SIG-M5 (cell line): Measurements from ENCODE around the gene RNFT2.
"Not testable (repeated sequence)": the region's sequence is repeated elsewhere in the genome, so short reads cannot be mapped to it uniquely, and the experiment has no call there.

Experiments used
- DNase-seq: peaks from one replicate; lab custom pipeline; 2025; lab: John Stamatoyannopoulos, UW

RNFT2 gene

GRCh38 chr12:116797885-116798284 lies 59.8 kb downstream of the RNFT2 start:
- DNase-seq, result no peak

GRCh38 chr12:116798719-116799118 lies 60.6 kb downstream of the RNFT2 start:
- no peak for DNase-seq

- DNase-seq, result no peak
Observed at GRCh38 chr12:116799955-116800354, 61.8 kb downstream of the RNFT2 start.

GRCh38 chr12:116800918-116801317 lies 62.8 kb downstream of the RNFT2 start:
- DNase-seq, result no peak

- no peak for DNase-seq
Observed at GRCh38 chr12:116802018-116802417, 63.9 kb downstream of the RNFT2 start.

- no peak for DNase-seq
Observed at GRCh38 chr12:116803013-116803736, 65.1 kb downstream of the RNFT2 start.

GRCh38 chr12:116804051-116804450 lies 65.9 kb downstream of the RNFT2 start:
- DNase-seq, result no peak

- DNase-seq, result no peak
Observed at GRCh38 chr12:116806845-116807440, 68.8 kb downstream of the RNFT2 start.

- no peak for DNase-seq
Observed at GRCh38 chr12:116807546-116807945, 69.4 kb downstream of the RNFT2 start.

- no peak for DNase-seq
Observed at GRCh38 chr12:116808113-116809105, 70.3 kb downstream of the RNFT2 start.

GRCh38 chr12:116812238-116812637 lies 74.1 kb downstream of the RNFT2 start:
- no peak for DNase-seq

- DNase-seq, result no peak
Observed at GRCh38 chr12:116813271-116814041, 75.3 kb downstream of the RNFT2 start.

- not testable (repeated sequence) for DNase-seq
Observed at GRCh38 chr12:116814766-116815165, 76.7 kb downstream of the RNFT2 start.

GRCh38 chr12:116818341-116818856 lies 80.3 kb downstream of the RNFT2 start:
- DNase-seq, result no peak

- DNase-seq, result no peak
Observed at GRCh38 chr12:116818948-116819832, 81.1 kb downstream of the RNFT2 start.

GRCh38 chr12:116820064-116820656 lies 82.0 kb downstream of the RNFT2 start:
- no peak for DNase-seq

- DNase-seq, result no peak
Observed at GRCh38 chr12:116821291-116821690, 83.2 kb downstream of the RNFT2 start.

- DNase-seq, result no peak
Observed at GRCh38 chr12:116827432-116827831, 89.3 kb downstream of the RNFT2 start.

- DNase-seq, result no peak
Observed at GRCh38 chr12:116832353-116832752, 94.2 kb downstream of the RNFT2 start.

GRCh38 chr12:116833474-116833873 lies 95.4 kb downstream of the RNFT2 start:
- no peak for DNase-seq
